Muscle layer of duodenum (tissue), 2 donors: ENCODE measurements around the gene NAALADL2.

Experiments
- H3K27ac ChIP-seq: one replicate; pipeline ENCODE4 v1.7.0; 2013; ENCODE audit warnings: mild to moderate bottlenecking, low read length
- H3K27me3 ChIP-seq: one replicate; pipeline ENCODE4 v1.7.0; 2013; ENCODE audit warnings: low read depth, mild to moderate bottlenecking, control low read depth, low read length
- H3K36me3 ChIP-seq, 2 donors: one replicate each; pipeline ENCODE4 v1.7.0; 2013; ENCODE audit warnings: low read length in 2 of 2, control low read depth in 1 of 2, mild to moderate bottlenecking in 1 of 2; ENCODE audit not compliant: insufficient read depth in 2 of 2, control insufficient read depth in 1 of 2
- H3K4me1 ChIP-seq, 2 donors: one replicate each; pipeline ENCODE4 v1.7.0; 2013; ENCODE audit warnings: low read length in 2 of 2, mild to moderate bottlenecking in 2 of 2, control low read depth in 1 of 2, moderate library complexity in 1 of 2; ENCODE audit not compliant: insufficient read depth in 2 of 2, control insufficient read depth in 1 of 2
- H3K4me3 ChIP-seq, 2 donors: one replicate each; pipeline ENCODE4 v1.7.0; 2013; ENCODE audit warnings: low read length in 2 of 2, low read depth in 1 of 2, mild to moderate bottlenecking in 1 of 2
- H3K9me3 ChIP-seq, 2 donors: one replicate each; pipeline ENCODE4 v1.7.0; 2013; ENCODE audit warnings: low read length in 2 of 2, control low read depth in 1 of 2, mild to moderate bottlenecking in 1 of 2; ENCODE audit not compliant: control insufficient read depth in 1 of 2
- donor health status: healthy.

NAALADL2 gene

DNA sequence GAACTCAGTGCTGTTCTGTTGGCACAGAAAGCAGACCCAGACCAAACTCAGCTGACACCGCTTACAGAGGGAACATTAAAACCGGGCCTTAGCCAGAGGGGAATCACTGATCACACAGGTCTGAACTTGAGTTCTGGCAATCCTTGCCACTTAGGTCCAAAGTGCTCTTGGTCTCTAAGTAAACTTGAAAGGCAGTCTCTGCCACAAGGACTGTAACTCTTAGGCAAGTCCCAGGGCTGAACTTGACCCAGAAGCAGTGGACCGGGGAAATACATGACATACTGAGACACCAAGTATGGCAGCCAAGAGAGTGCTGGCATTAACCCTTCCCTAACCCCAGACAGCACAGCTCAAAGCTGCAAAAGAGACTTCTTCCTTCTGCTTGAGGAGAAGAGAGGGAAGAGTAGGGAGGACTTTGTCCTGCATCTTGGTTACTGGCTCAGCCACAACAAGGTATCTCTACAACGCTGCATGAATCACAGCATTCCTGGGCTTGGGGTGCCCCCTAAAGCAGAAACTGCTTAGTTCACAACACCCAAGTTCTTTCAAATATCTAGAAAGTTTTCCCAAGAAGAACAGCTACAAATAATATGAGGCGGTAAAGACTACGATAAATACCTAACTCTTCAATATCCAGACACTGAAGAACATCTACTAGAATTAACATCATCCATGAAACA is 32.5 kb downstream of the NAALADL2 start:
- no peaks in the 10 kb centered on the region for H3K4me1 ChIP-seq
- H3K36me3 ChIP-seq: no peaks in the 10 kb centered on the region
- peaks cover 0 to 4% of the 10 kb centered on the region in 2 donors for H3K9me3 ChIP-seq
- H3K27ac ChIP-seq: no peak overlapping the region
- H3K4me3 ChIP-seq: no peak overlapping the region
- no peaks in the 10 kb centered on the region for H3K27me3 ChIP-seq

DNA sequence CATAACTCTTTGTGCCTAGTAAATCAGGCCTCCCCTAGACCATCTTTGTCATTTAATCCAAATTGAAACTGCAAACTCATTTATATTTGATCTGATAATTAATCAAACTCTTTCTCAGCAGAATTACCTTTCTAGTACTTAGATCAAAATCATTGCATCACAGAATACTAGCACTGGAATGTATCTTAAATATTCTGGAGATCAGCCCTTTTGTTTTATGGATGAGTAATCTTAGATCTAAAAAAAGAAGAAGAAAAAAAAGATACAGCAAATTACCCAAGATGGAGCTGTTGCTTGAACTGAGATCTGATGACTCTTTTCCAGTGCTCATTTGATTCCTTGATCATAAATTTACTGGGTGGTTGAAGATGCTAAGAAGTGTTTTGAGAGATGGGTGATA is 47.9 kb downstream of the NAALADL2 start:
- H3K4me1 ChIP-seq: no peaks in the 10 kb centered on the region
- no peak overlapping the region for H3K4me3 ChIP-seq
- no peaks in the 10 kb centered on the region for H3K27me3 ChIP-seq

DNA sequence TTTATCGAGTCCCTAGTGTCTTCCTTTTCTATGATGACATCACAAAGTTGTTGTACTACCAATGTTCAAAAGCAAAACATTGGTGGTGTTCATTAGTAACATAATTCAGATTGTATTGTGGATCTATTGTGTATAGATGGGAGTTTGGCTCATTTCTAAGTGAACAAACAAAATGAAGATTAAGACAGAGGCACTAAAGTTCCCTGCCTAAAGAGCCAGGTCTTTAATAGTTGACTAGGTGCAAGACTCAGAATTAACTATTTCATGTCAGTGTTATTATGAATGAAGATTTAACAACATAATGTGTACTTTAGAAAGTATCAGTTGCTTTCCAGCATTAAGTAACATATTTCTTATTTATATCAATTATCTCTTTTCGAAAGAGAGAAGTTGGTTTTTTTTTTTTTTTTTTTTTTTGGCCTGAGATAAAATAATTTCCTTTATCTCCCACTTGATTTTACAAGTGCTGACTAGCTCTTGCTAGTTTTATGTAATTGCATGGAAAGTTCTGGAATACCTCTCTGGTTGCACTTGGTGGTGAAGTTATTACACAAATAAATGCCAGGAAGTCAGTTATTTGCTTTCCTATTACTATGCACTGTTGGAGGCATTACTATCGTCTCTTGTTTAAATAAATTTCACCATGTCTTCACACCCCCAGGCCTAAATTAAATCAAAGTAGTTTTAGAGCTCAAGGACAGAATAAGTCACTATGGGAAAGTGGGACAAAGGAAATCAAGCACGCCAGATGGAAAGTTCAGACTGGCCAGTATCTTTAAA is 48.7 kb downstream of the NAALADL2 start:
- no peaks in the 10 kb centered on the region for H3K27me3 ChIP-seq
- no peaks in the 10 kb centered on the region for H3K36me3 ChIP-seq
- H3K27ac ChIP-seq: no peak overlapping the region
- no peaks in the 10 kb centered on the region for H3K9me3 ChIP-seq
- no peak overlapping the region for H3K4me3 ChIP-seq
- H3K4me1 ChIP-seq: no peaks in the 10 kb centered on the region

More for the DNA sequence above, 47.9 kb downstream of the NAALADL2 start:
- Histone ChIP-seq H3K36me3 (no peaks in the 10 kb centered on the region), H3K9me3 (no peaks in the 10 kb centered on the region), H3K27ac (no peak overlapping the region)

DNA sequence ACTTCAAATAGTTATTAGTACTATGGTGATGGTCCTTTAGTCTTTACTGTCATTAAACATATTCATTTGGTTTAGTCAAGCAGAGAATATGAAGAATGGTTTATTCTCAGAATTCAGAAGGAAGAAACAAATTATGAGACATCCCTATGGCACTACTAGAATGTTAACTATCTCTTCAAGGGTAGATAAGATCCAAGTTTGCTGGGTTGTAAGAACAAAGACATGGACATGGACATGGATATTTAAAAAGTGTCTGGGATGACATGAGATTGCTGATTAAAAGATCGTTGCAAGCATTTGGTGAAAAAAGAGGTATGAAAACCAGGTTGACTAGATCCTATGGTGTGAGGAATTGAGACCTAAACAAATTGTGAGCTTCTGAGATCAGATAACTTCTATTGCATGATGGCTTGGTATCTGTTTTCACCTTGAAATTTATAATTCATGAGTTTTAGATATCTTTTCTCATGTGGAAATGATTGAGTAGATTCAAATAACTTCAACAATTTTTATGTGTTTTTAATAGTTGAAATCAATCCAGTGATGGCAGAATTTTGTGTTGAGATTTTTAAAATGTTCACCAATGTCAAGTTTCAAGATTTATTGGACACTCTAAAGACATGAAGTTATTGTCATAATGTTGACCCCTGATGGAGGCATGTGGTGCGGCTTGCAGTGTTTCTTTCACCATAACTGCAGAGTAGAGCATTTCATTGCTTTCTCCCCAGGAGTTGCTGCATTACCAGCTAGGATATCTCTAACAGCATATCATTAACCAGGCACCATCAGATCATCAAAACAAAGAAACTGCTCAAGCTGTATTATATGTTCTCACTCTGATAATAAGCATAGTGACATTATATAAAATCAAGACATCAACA is 72.6 kb downstream of the NAALADL2 start:
- H3K27ac ChIP-seq: no peak overlapping the region

DNA sequence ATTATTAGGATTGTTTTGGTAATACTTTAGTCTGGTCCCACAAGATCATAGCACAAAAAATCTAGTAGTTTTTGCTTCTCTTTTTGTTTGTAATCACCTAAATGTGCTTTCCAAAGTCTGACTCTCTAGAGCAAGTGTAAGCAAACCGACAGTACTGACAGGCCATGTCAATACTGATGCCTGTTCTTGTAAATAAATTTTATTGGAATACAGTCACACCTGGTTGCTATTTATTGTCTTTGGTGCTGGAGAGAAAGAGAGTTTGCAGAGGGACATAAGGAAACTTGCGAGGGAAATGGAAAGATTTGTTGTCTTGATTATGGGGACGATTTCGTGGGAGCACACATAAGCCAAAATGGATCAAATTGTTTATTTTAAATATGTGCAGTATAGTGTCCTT is 77.5 kb downstream of the NAALADL2 start:
- peaks cover 0 to 3% of the 10 kb centered on the region in 2 donors for H3K9me3 ChIP-seq
- no peak overlapping the region for H3K4me3 ChIP-seq
- H3K4me1 ChIP-seq: no peaks in the 10 kb centered on the region
- no peaks in the 10 kb centered on the region for H3K27me3 ChIP-seq
- no peak overlapping the region for H3K27ac ChIP-seq
- H3K36me3 ChIP-seq: no peaks in the 10 kb centered on the region

More for the DNA sequence above, 72.6 kb downstream of the NAALADL2 start:
- Histone ChIP-seq H3K4me3 (no peak overlapping the region), H3K27me3 (no peaks in the 10 kb centered on the region), H3K9me3 (no peaks in the 10 kb centered on the region), H3K36me3 (no peaks in the 10 kb centered on the region), H3K4me1 (no peaks in the 10 kb centered on the region)

DNA sequence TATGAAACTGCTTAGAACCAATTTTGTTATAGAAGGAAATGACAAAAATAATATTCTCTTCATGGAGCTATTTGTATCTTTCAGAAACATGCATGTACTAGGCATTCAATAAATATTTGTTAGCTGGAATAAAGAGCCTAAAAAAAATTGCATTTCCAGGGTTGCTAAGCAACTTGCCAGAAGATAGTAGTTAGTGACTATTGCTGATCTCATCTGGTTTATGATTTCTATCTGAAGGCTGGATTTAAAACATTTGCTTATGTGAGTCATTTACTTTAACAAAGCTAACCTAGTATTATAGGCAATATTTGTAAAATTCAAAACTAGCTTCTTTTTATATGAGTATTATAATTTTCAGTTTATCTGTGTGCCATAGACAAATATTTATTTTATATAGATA is 78.3 kb downstream of the NAALADL2 start:
- no peaks in the 10 kb centered on the region for H3K36me3 ChIP-seq
- no peaks in the 10 kb centered on the region for H3K4me1 ChIP-seq
- no peak overlapping the region for H3K4me3 ChIP-seq
- H3K9me3 ChIP-seq: peaks cover 0 to 11% of the 10 kb centered on the region in 2 donors
- H3K27ac ChIP-seq: no peak overlapping the region
- no peaks in the 10 kb centered on the region for H3K27me3 ChIP-seq

DNA sequence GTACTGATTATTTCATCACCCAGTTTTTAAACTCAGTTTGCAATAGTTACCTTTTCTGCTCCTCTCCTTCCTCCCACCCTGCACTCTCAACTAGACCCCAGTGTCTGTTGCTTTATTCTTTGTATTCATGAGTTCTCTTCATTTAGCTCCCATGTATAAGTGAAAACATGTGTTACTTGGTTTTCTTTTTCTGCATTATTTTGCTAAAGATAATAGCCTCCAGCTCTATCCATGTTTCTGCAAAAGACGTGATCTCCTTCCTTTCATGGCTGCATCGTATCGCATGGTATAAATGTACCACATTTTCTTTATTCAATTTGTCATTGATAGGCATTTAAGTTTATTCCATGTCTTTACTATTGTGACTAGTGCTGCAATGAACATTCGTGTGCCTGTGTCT is 79.0 kb downstream of the NAALADL2 start:
- Histone ChIP-seq H3K36me3 (no peaks in the 10 kb centered on the region), H3K4me1 (no peaks in the 10 kb centered on the region), H3K9me3 (peaks cover 0 to 11% of the 10 kb centered on the region in 2 donors), H3K27ac (no peak overlapping the region), H3K4me3 (no peak overlapping the region), H3K27me3 (no peaks in the 10 kb centered on the region)

DNA sequence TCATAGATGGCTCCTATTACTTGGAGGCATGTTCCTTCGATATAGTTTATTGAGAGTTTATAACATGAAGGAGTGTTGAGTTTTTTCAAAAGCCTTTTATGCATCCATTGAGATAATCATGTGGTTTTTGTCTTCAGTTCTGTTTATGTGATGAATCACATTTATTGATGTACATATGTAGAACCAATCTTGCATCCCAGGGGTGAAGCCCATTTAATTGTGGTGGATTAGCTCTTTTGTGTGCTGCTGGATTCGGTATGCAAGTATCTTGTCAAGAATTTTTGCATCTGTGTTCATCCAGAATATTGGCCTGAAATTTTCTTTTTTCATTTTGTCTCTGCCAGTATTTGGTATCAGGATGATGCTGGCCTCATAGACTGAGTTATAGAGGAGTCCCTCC is 81.0 kb downstream of the NAALADL2 start:
- Histone ChIP-seq H3K4me3 (no peak overlapping the region), H3K27me3 (no peaks in the 10 kb centered on the region), H3K4me1 (no peaks in the 10 kb centered on the region), H3K27ac (no peak overlapping the region), H3K36me3 (no peaks in the 10 kb centered on the region), H3K9me3 (peaks cover 0 to 11% of the 10 kb centered on the region in 2 donors)

DNA sequence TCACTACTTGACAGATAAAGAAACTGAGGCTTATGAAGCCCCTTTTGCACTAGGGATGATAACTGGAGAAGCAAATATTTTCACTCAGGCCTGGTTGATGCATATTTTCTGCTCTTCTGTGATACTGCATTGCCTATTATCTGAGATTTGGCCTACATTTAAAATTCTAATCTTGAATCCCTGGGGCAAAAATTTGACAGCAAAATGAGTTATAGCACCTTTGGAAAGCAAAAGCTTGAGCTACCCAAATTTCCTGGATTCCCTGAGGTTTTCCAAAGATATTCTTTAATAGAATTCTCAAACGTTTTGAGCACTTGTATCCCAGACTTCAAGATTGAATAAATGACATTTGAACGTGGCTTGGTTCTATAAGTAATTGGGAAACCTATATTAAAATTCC is 86.1 kb downstream of the NAALADL2 start:
- Histone ChIP-seq H3K4me3 (no peak overlapping the region), H3K9me3 (peaks cover 0 to 8% of the 10 kb centered on the region in 2 donors), H3K27me3 (no peaks in the 10 kb centered on the region), H3K4me1 (no peaks in the 10 kb centered on the region), H3K36me3 (no peaks in the 10 kb centered on the region), H3K27ac (no peak overlapping the region)

DNA sequence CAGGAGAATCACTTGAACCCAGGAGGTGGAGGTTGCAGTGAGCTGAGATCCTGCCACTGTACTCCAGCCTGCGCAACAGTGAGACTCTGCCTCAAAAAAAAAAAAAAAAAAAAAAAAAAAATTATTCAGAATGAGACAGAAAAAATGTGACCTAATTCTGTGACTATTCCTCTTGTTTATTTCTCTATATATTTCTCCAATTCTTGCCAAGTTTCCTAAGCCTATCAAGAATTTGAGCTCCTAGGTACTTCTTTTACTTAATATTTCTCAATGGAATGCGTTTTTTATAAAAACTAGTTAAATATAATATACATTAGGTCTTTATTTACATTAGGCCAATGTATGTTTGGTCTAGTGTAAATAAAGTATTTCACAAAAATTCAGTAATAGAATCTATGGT is 86.8 kb downstream of the NAALADL2 start:
- H3K4me1 ChIP-seq: no peaks in the 10 kb centered on the region
- H3K27me3 ChIP-seq: no peaks in the 10 kb centered on the region
- H3K4me3 ChIP-seq: no peak overlapping the region

DNA sequence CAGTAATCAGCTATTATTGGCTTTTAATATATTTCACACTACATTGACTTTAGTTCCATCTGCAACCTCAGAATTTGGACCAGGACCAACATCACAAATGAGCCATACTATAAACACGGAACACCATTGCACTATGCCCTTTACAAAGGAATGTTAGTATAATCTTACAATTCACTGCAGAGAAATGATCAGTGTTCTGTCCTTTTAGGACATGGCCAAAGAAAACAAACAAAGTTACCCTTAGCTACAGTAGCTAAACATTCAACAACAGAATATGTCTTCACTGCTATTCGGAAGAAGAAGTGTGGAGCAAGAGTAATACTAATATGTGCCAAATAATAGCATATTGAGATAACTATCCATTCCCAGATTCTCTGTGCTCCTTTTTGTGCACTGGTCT is 90.4 kb downstream of the NAALADL2 start:
- Histone ChIP-seq H3K27me3 (no peaks in the 10 kb centered on the region), H3K36me3 (no peaks in the 10 kb centered on the region), H3K4me3 (no peak overlapping the region), H3K9me3 (no peaks in the 10 kb centered on the region), H3K27ac (no peak overlapping the region), H3K4me1 (no peaks in the 10 kb centered on the region)

More for the DNA sequence above, 86.8 kb downstream of the NAALADL2 start:
- no peak overlapping the region for H3K27ac ChIP-seq
- H3K9me3 ChIP-seq: peaks cover 0 to 8% of the 10 kb centered on the region in 2 donors
- no peaks in the 10 kb centered on the region for H3K36me3 ChIP-seq
